GM19397 (cell line): ENCODE measurements around the gene NPLOC4.

Source experiments
- ATAC-seq: cut with Tn5 transposase; IDR thresholded peaks from one replicate; pipeline ENCODE4 v1.9.1; 2021; ENCODE audit warnings: mild to moderate bottlenecking, moderate library complexity; ENCODE audit not compliant: unreplicated experiment

Gene NPLOC4

DNA sequence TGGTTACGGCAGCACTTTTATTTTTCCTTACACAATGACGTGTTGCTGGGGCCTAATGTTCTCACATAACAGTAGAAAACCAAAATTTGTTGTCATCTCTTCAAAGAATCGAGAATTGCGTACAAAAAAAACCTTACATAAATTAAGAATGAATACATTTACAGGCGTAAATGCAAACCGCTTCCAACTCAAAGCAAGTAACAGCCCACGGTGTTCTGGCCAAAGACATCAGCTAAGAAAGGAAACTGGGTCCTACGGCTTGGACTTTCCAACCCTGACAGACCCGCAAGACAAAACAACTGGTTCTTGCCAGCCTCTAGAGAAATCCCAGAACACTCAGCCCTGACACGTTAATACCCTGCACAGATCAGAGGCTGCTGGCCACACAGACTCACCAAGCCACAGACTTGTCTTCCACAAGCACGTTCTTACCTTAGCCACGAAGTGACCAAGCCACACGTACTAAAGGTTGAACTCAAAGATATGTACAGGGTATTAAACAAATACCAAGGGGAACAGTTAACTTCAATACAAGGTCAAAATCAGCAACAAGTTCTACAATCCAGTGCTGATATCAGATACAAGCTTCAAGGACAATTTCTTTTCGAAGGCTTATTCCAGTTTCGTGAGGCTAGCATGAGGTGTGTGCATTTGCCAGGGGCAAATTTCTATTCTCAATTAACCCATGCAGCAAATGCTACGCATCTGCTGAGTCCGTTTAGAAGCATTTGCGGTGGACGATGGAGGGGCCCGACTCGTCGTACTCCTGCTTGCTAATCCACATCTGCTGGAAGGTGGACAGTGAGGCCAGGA, 126.7 kb downstream of the NPLOC4 start:
- ATAC-seq = no peak

DNA sequence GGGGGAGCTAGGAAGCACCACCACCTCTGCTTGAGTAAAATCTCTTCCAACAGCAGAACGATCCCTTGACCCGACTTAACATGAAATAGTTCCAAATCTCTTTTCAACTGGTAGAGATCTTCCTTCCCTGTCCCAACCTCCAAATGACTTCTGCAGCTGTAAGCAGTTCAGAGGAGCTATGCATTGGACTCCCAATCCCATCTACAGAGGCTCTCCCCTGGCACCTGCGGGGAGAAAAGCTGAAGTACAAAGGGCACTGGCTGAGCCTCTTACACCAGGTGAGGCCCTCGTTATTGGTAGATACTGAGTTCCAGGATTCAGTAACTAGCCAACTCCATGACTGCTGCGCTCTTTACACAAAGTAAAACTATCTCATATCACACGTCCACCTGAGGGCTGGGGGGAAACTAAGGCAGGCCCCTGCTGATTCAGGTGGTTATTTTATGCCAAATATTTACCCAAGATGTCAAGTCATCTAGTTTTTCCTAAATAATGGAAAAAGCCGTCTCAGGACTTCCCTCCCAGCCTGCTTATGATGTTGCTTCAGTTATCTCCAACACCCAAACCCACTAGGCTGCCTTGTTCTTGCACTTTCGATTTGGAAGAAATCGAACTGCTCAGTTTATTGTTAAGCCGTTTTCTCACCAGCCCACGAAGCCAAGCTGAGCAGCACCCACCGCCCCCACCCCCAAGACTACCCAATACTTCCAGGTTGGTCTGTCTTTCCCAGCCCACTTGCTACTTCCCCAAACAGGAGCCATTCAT, 127.5 kb downstream of the NPLOC4 start:
- ATAC-seq = no peak

DNA sequence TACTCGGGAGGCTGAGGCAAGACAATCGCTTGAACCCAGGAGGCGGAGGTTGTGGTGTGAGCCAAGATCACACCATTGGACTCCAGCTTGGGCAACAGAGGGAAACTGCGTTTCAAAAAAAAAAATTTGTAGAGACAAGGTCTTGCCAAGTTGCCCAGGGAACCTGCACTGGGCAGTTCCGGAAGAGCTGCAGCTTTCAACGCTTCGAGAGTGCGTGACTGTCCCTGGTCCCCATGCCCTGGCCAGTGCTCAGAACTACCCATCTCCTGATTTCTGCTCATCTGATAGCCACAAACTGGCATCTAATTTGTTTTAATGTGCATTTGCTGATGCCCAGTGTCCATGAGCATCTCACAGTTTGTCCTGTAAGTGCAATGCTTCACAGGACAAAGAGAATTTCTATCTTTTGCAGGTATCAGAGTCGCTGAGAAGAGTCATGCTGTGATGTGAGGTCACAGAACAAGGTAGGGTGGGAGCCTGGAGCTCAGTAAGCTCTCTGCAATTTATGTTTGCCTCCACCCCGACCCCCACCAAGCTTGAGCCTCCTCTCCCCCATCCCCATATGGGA, 128.2 kb downstream of the NPLOC4 start:
- no peak for ATAC-seq
